CD4-positive, alpha-beta T cell (primary cell): ENCODE results near the gene FAM124A. TPM values are rescaled to one million over a fixed set of nuclear protein-coding genes. Genes with fewer than 3 reads are reported as not detected.

Source experiments
- ATAC-seq: fragments of 200-7000 bp; cut with Tn5 transposase; one replicate; pipeline ENCODE4 v1.10.0; 2022; ENCODE audit warnings: mild to moderate bottlenecking; ENCODE audit not compliant: poor library complexity
- CTCF ChIA-PET: fragments of 350-600 bp; sonication (Branson Sonifier 250); formaldehyde crosslinking; loops from one replicate; lab custom pipeline; 2021; ENCODE audit warnings: antibody characterized with exemption, inconsistent platforms; lab: Charles Lee
- POLR2A ChIA-PET: fragments of 350-600 bp; sonication (Branson Sonifier 250); formaldehyde crosslinking; loops from one replicate; lab custom pipeline; 2021; ENCODE audit warnings: antibody characterized with exemption, inconsistent platforms; lab: Charles Lee
- DNase-seq, 14 experiments: peaks; one replicate each; pipeline ENCODE4 v3.0.0-alpha.2; 2013 to 2020; ENCODE audit warnings: mixed read lengths in 2 of 14
- H3K27ac ChIP-seq, 2 donors: one replicate each; pipeline versions ENCODE4 v1.5.1 to v1.7.0; 2013; ENCODE audit warnings: low read length in 2 of 2, low read depth in 1 of 2, mild to moderate bottlenecking in 1 of 2
- H3K27me3 ChIP-seq, 2 experiments: 1 replicate in 1 of 2; 2 replicates in 1 of 2; pipeline versions ENCODE4 v1.6.1 to v1.7.0; 2013; ENCODE audit warnings: low read length in 2 of 2, control low read depth in 1 of 2, mild to moderate bottlenecking in 1 of 2, moderate library complexity in 1 of 2; ENCODE audit not compliant: insufficient read depth in 2 of 2, control insufficient read depth in 1 of 2
- H3K36me3 ChIP-seq: one replicate; pipeline ENCODE4 v1.6.1; 2013; ENCODE audit warnings: low read length, control low read depth; ENCODE audit not compliant: insufficient read depth
- H3K4me1 ChIP-seq: one replicate; pipeline ENCODE4 v1.6.1; 2013; ENCODE audit warnings: low read length, control low read depth; ENCODE audit not compliant: insufficient read depth
- H3K4me3 ChIP-seq: one replicate; pipeline ENCODE4 v1.5.1; 2013; ENCODE audit warnings: mild to moderate bottlenecking, low read length, moderate library complexity
- H3K9me3 ChIP-seq, 2 experiments: 1 replicate in 1 of 2; 2 replicates in 1 of 2; pipeline versions ENCODE4 v1.6.1 to v1.7.0; 2013; ENCODE audit warnings: low read length in 2 of 2, mild to moderate bottlenecking in 2 of 2, control low read depth in 1 of 2, moderate library complexity in 1 of 2; ENCODE audit not compliant: control insufficient read depth in 1 of 2, insufficient read depth in 1 of 2
- H3K27ac Mint-ChIP-seq: one replicate; pipeline ENCODE4 v1.8.0; 2020; ENCODE audit warnings: mixed read lengths
- H3K27me3 Mint-ChIP-seq: one replicate; pipeline ENCODE4 v1.8.0; 2021; ENCODE audit warnings: mixed read lengths
- H3K36me3 Mint-ChIP-seq: one replicate; pipeline ENCODE4 v1.8.0; 2021; ENCODE audit warnings: low read depth, mixed read lengths
- H3K4me1 Mint-ChIP-seq: one replicate; pipeline ENCODE4 v1.8.0; 2021; ENCODE audit warnings: low read depth, mixed read lengths
- H3K4me3 Mint-ChIP-seq: one replicate; pipeline ENCODE4 v1.8.0; 2020; ENCODE audit warnings: mild to moderate bottlenecking, mixed read lengths
- H3K9me3 Mint-ChIP-seq: one replicate; pipeline ENCODE4 v1.8.0; 2020; ENCODE audit warnings: mixed read lengths
- intact Hi-C, 2 experiments: fragments of 100-400 bp; cut with DNase I in 1 of 2; cut with micrococcal nuclease in 1 of 2; formaldehyde crosslinking; loops; one replicate each; pipeline versions ENCODE4 v1.15.1 to v1.9.0; 2023 to 2025; cut with DNase I, micrococcal nuclease
- total RNA-seq, 174 experiments: library from RNA in 2 of 174; stranded (reverse) in 2 of 174; gene quantifications; one replicate each; pipeline ENCODE4 v1.2.3 and lab custom pipeline; 2021 to 2026
- TF ChIP-seq, protein P1 (sequence below): fragments of 200-600 bp; IDR thresholded peaks from one replicate; pipeline ENCODE4 v1.8.0; 2022; ENCODE audit warnings: antibody characterized with exemption, mild to moderate bottlenecking

FAM124A gene
- total RNA-seq, 2 experiments from 2014 or later = not detected

DNA sequence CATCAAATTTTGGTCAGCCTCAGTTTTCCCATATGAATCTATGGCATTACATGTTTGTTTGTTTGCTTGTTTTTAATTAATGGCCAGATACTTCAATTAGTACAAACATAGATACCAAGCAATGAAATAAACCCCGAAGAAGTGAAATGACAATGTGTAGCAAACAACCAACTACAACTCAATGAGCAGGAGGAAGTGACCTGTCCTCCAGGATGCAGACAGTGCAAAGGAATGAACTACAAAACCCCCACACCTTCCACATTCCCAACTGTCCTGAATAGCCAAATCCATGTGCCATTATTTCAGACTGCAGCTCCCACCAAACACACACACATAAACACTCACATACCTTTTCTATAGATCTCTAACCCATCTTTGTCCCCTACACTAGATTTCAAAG lies 45.0 kb upstream of the FAM124A start:
- POLR2A ChIA-PET = no interaction called here
- intact Hi-C loops = no loop called here
- peaks cover 35% of the 10 kb centered on the region for H3K27me3 Mint-ChIP-seq
- Histone ChIP-seq H3K4me3 (no peak overlapping the region), H3K27ac (no peak overlapping the region), H3K36me3 (no peaks in the 10 kb centered on the region), H3K9me3 (no peaks in the 10 kb centered on the region), H3K4me1 (no peaks in the 10 kb centered on the region), H3K27me3 (peaks cover 5 to 8% of the 10 kb centered on the region in 2 experiments)
- no peaks in the 10 kb centered on the region for H3K36me3 Mint-ChIP-seq
- CTCF ChIA-PET = no interaction called here
- TF ChIP-seq, protein P1, sequence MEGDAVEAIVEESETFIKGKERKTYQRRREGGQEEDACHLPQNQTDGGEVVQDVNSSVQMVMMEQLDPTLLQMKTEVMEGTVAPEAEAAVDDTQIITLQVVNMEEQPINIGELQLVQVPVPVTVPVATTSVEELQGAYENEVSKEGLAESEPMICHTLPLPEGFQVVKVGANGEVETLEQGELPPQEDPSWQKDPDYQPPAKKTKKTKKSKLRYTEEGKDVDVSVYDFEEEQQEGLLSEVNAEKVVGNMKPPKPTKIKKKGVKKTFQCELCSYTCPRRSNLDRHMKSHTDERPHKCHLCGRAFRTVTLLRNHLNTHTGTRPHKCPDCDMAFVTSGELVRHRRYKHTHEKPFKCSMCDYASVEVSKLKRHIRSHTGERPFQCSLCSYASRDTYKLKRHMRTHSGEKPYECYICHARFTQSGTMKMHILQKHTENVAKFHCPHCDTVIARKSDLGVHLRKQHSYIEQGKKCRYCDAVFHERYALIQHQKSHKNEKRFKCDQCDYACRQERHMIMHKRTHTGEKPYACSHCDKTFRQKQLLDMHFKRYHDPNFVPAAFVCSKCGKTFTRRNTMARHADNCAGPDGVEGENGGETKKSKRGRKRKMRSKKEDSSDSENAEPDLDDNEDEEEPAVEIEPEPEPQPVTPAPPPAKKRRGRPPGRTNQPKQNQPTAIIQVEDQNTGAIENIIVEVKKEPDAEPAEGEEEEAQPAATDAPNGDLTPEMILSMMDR = no peak
- no peaks in the 10 kb centered on the region for H3K4me1 Mint-ChIP-seq
- DNase-seq = no peak
- ATAC-seq = no peak
- H3K4me3 Mint-ChIP-seq = no peak overlapping the region
- H3K9me3 Mint-ChIP-seq = no peaks in the 10 kb centered on the region
- H3K27ac Mint-ChIP-seq = no peak overlapping the region

DNA sequence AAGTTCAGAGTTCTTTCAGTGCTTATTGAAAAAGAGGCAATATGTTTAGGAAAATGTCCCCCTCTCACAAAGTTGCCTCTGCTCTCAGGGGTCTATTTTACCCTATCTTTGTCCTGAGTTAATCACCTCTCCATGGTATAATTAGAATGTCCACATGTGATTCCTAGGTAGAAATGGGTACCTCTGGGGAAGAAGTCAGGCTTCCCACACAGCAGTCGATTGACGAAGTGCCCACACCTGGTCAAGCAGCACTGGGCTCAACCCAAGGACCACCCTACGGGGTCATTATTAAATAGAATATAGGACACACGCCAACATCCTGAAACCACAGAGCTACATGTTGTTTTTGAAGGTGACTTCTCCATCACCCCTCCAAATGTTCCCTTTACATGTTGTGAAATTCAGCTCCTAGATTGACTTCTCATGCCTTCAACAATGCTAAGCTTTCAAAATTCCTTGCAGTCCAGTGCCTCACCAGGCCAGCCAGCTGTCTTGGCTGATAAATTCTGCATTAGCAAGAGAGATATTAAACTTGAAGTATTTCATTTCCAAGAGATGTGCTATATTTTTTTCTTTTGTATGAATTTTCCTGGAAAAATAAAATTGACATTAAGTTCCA lies 43.6 kb upstream of the FAM124A start:
- DNase-seq (no peak), ATAC-seq (no peak)
- Mint-ChIP-seq H3K9me3 (no peaks in the 10 kb centered on the region), H3K4me3 (no peak overlapping the region), H3K27ac (no peak overlapping the region), H3K4me1 (no peaks in the 10 kb centered on the region), H3K27me3 (peaks cover 37% of the 10 kb centered on the region), H3K36me3 (no peaks in the 10 kb centered on the region)
- ChIA-PET CTCF (no interaction called here), POLR2A (no interaction called here)
- intact Hi-C loops = no loop called here
- Histone ChIP-seq H3K4me3 (no peak overlapping the region), H3K4me1 (no peaks in the 10 kb centered on the region), H3K9me3 (no peaks in the 10 kb centered on the region), H3K36me3 (no peaks in the 10 kb centered on the region), H3K27ac (no peak overlapping the region), H3K27me3 (peaks cover 5 to 13% of the 10 kb centered on the region in 2 experiments)
- TF ChIP-seq, protein P1 = no peak

DNA sequence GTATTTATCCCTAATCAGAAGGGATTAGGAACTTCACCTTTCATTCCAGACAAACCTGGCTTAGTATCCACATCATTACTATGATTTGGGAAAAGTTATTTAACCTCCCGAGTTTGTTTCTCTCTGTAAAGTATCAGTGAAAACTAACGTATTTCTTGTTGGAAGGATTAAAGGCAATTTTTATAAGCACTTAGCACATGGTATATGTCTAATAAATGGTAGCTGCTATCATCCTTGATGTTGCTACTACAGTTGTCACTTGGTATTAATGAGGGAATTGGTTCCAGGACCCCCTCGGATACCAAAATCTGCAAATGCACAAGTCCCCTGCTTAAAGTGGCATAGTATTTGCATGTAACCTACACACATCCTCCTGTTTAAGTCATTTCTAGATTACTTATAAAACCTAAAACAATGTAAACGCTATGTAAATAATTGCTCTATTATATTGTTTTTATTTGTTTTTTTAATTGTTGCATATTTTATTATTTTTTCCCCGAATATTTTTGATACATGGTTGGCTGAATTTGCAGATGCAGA lies 42.7 kb upstream of the FAM124A start:
- no peaks in the 10 kb centered on the region for H3K4me1 Mint-ChIP-seq
- H3K4me3 ChIP-seq = no peak overlapping the region
- H3K27me3 Mint-ChIP-seq = peaks cover 37% of the 10 kb centered on the region
- no peaks in the 10 kb centered on the region for H3K4me1 ChIP-seq
- H3K27ac Mint-ChIP-seq = no peak overlapping the region
- H3K9me3 ChIP-seq = no peaks in the 10 kb centered on the region
- ChIA-PET CTCF (no interaction called here), POLR2A (no interaction called here)
- H3K36me3 Mint-ChIP-seq = no peaks in the 10 kb centered on the region
- no peaks in the 10 kb centered on the region for H3K9me3 Mint-ChIP-seq
- H3K27ac ChIP-seq = no peak overlapping the region
- peaks cover 5 to 18% of the 10 kb centered on the region in 2 experiments for H3K27me3 ChIP-seq
- intact Hi-C loops = no loop called here
- no peak overlapping the region for H3K4me3 Mint-ChIP-seq
- DNase-seq (no peak), ATAC-seq (no peak)
- no peaks in the 10 kb centered on the region for H3K36me3 ChIP-seq
- TF ChIP-seq, protein P1 = no peak
